Naive B cell (primary cell): ENCODE data around the gene NAV2. TPM values are rescaled to one million over a fixed set of nuclear protein-coding genes. Genes with fewer than 3 reads are reported as not detected.

Source experiments
- ATAC-seq, 2 donors: fragments of 150-1000 bp; cut with Tn5 transposase; 2 replicates each; pipeline ENCODE4 v1.10.0; 2021; ENCODE audit warnings: low read depth in 2 of 2, mild to moderate bottlenecking in 2 of 2, moderate library complexity in 2 of 2
- DNase-seq: peaks from one replicate; pipeline ENCODE4 v3.0.0; 2022
- H3K27ac Mint-ChIP-seq, 6 donors: one replicate each; pipeline ENCODE4 v1.8.0; 2020 to 2022; ENCODE audit warnings: mild to moderate bottlenecking in 6 of 6, mixed read lengths in 6 of 6, moderate library complexity in 5 of 6, inconsistent platforms in 2 of 6
- H3K27me3 Mint-ChIP-seq, 3 donors: one replicate each; pipeline ENCODE4 v1.8.0; 2021 to 2022; ENCODE audit warnings: mixed read lengths in 3 of 3, mild to moderate bottlenecking in 1 of 3
- H3K36me3 Mint-ChIP-seq, 2 donors: one replicate each; pipeline ENCODE4 v1.8.0; 2020 to 2022; ENCODE audit warnings: mixed read lengths in 2 of 2, inconsistent platforms in 1 of 2, mild to moderate bottlenecking in 1 of 2
- H3K4me1 Mint-ChIP-seq, 3 donors: one replicate each; pipeline ENCODE4 v1.8.0; 2020 to 2022; ENCODE audit warnings: mixed read lengths in 3 of 3, inconsistent platforms in 1 of 3, mild to moderate bottlenecking in 1 of 3, moderate library complexity in 1 of 3
- H3K4me3 Mint-ChIP-seq, 8 donors: one replicate each; pipeline ENCODE4 v1.8.0; 2020 to 2022; ENCODE audit warnings: mild to moderate bottlenecking in 8 of 8, mixed read lengths in 8 of 8, moderate library complexity in 8 of 8, inconsistent platforms in 2 of 8
- H3K9me3 Mint-ChIP-seq, 7 donors: one replicate each; pipeline ENCODE4 v1.8.0; 2020 to 2022; ENCODE audit warnings: mixed read lengths in 7 of 7, mild to moderate bottlenecking in 5 of 7, inconsistent platforms in 2 of 7, moderate library complexity in 1 of 7
- polyA plus RNA-seq, 6 donors: library from polyadenylated mRNA; unstranded; fragments of 300-500 nt; fragmentation: Illumina TruSeq; gene quantifications; one replicate each; pipeline ENCODE4 v1.2.3, GENCODE V29; 2021; ENCODE audit warnings: low read depth in 6 of 6

Gene NAV2
- polyA plus RNA-seq, 6 donors from 2014 or later, result 0.90 to 3.2 (median 0.94) TPM; not detected in 3

DNA sequence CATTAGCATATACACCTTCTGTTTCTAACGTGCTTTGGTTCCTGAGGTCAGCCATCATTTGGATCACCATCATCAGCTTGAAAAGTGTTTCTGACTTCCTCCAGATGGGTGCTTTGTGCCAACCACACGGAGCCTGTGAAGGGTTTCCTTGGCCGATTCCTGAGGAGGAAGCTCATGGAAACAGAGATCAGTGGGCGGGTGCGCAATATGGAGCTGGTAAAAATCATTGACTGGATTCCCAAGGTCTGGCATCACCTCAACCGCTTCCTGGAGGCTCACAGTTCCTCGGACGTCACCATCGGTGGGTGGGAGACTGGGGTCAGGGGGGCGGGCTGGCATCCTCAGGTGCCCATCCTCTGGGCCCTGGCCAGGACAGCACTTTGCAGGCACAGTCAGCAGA lies 392.8 kb downstream of the NAV2 start:
- no peak overlapping the region for H3K4me3 Mint-ChIP-seq
- H3K4me1 Mint-ChIP-seq, result peaks cover 0 to under 1% (median 0%) of the 10 kb centered on the region in 3 donors
- DNase-seq, result no peak
- H3K36me3 Mint-ChIP-seq, result no peaks in the 10 kb centered on the region
- no peaks in the 10 kb centered on the region for H3K9me3 Mint-ChIP-seq
- H3K27ac Mint-ChIP-seq, result no peak overlapping the region
- no peak for ATAC-seq
- H3K27me3 Mint-ChIP-seq, result peaks cover 0 to 15% (median 8%) of the 10 kb centered on the region in 3 donors

DNA sequence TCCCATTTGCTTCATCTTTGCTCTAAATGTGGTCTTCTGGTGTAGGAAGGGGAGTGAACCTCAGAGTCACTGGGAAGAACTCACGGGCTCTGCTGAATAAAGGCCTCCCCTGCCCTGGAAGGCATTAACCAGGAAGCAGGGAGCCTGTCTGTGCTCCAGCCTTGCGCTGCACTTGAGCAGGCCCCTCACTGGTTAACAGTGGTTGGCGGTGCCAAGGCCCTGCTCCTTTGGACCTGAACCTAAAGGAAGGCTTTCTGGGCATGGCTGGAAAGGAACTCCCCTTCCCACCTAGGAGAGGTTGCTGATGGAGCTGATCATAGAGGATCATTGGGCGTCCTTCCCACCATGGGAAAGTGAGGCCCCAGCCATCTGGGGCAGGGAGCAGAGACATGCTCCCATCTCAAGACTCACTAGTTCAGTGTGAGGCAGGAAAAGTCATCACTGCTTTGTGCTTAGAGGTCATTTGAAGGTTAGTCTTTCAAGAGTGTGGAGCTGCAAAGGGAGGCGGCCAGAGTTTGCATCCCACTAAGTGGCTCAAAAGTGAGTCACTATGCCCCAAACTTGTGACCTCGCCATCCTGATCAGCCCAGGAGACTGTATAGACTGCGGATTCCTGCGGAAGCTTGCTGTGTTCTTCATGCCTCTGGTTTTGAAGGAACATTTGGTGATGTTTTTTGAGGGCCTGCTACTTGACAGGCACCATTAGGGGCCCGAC lies 397.3 kb downstream of the NAV2 start:
- DNase-seq, result no peak
- H3K9me3 Mint-ChIP-seq, result no peaks in the 10 kb centered on the region
- H3K27me3 Mint-ChIP-seq, result peaks cover 0 to 11% (median 7%) of the 10 kb centered on the region in 3 donors
- H3K36me3 Mint-ChIP-seq, result no peaks in the 10 kb centered on the region
- no peak for ATAC-seq
- no peak overlapping the region for H3K4me3 Mint-ChIP-seq
- H3K4me1 Mint-ChIP-seq, result peaks cover 5 to 6% (median 5%) of the 10 kb centered on the region in 3 donors
- peak overlapping the region in 1 of 6 donors; percentile 4 for H3K27ac Mint-ChIP-seq

- peaks cover 0 to 8% (median 4%) of the 10 kb centered on the region in 3 donors for H3K27me3 Mint-ChIP-seq
- H3K4me1 Mint-ChIP-seq, result peaks cover 5 to 6% (median 5%) of the 10 kb centered on the region in 3 donors
- H3K36me3 Mint-ChIP-seq, result no peaks in the 10 kb centered on the region
- DNase-seq, result peak; percentile 35
- H3K4me3 Mint-ChIP-seq, result no peak overlapping the region
- peak; percentile 51 to 85 for ATAC-seq
- H3K9me3 Mint-ChIP-seq, result no peaks in the 10 kb centered on the region
- H3K27ac Mint-ChIP-seq, result no peak overlapping the region
Measured at GRCh38 chr11:20110908-20111669, 398.5 kb downstream of the NAV2 start.

GRCh38 chr11:20111871-20112270 lies 399.2 kb downstream of the NAV2 start:
- Mint-ChIP-seq H3K4me3 (no peak overlapping the region), H3K27me3 (peaks cover 0 to 8% (median 4%) of the 10 kb centered on the region in 3 donors), H3K4me1 (peaks cover 5 to 6% (median 5%) of the 10 kb centered on the region in 3 donors), H3K36me3 (no peaks in the 10 kb centered on the region), H3K27ac (no peak overlapping the region), H3K9me3 (no peaks in the 10 kb centered on the region)
- no peak for ATAC-seq
- no peak for DNase-seq

DNA sequence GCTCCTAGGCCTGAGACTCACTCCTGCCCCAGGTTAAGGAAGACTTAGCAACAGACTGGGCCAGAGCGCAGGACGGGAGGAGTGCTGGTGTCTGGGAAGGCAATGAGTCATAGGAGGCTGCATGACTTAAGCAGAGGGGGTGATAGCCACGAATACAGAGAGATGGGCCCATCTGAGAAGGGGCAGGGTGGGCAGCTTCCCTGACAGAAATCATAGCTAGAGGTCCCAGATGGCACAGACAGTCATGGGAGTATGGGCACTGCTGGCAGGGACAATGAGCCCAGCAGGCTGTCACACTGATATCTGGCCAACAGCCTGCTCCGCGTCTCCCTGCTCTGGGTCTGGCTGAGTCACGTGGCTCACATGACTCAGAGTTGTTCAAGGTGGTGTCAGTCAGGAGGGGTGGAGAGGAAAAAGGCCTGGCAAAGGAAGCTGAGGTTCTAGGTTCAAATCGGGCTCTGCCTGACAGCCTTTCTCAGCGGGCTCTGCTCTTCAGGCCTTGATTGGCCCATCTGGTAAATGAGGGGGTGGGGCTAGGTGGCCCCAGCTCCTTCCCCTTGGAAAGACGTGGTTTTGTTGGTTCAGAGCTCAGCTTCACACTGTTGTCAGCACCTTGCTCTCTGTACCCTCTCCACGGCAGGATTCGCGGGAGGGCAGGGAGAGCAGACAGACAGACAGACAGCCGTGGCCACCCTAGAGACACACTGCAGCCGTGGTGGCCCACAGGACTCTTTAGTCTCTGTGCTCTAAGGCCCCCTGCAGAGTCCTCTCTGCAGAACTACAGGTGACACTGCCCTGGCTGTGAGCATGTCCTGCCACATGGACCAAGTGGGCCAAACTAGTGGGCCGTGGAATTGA lies 399.9 kb downstream of the NAV2 start:
- DNase-seq, result no peak
- peak overlapping the region in 1 of 8 donors; percentile 44 for H3K4me3 Mint-ChIP-seq
- ATAC-seq, result no peak
- H3K4me1 Mint-ChIP-seq, result peaks cover 5 to 6% (median 5%) of the 10 kb centered on the region in 3 donors
- no peaks in the 10 kb centered on the region for H3K36me3 Mint-ChIP-seq
- H3K9me3 Mint-ChIP-seq, result no peaks in the 10 kb centered on the region
- peak overlapping the region in 1 of 6 donors; percentile 24 for H3K27ac Mint-ChIP-seq
- peaks cover 0 to 8% (median 4%) of the 10 kb centered on the region in 3 donors for H3K27me3 Mint-ChIP-seq

GRCh38 chr11:20113149-20113438 lies 400.5 kb downstream of the NAV2 start:
- ATAC-seq, result peak in 1 of 2 donors; percentile 42
- H3K4me1 Mint-ChIP-seq, result peaks cover 5 to 6% (median 5%) of the 10 kb centered on the region in 3 donors
- H3K36me3 Mint-ChIP-seq, result peaks cover 0 to under 1% of the 10 kb centered on the region in 2 donors
- DNase-seq, result no peak
- H3K4me3 Mint-ChIP-seq, result no peak overlapping the region
- no peaks in the 10 kb centered on the region for H3K9me3 Mint-ChIP-seq
- peak overlapping the region in 1 of 6 donors; percentile 24 for H3K27ac Mint-ChIP-seq
- peaks cover 1 to 8% (median 7%) of the 10 kb centered on the region in 3 donors for H3K27me3 Mint-ChIP-seq

DNA sequence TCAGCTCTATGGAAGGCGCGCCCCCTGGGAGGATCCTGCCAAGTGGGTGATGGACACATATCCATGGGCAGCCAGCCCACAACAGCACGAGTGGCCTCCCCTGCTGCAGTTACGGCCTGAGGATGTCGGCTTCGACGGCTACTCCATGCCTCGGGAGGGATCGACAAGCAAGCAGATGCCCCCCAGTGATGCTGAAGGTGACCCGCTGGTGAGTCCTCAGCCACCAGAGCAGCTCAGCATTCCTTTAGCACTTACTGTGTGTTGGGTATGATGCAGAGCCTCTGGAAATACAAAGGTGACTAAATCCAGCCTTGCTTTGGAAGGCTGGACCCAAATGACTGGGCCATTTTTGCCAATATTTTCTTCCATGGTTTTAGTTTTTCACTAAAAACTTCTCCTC lies 402.0 kb downstream of the NAV2 start:
- Mint-ChIP-seq H3K4me3 (no peak overlapping the region), H3K27me3 (peaks cover 7 to 20% (median 13%) of the 10 kb centered on the region in 3 donors), H3K36me3 (peaks cover 0 to 15% of the 10 kb centered on the region in 2 donors), H3K9me3 (no peaks in the 10 kb centered on the region), H3K27ac (peak overlapping the region in 1 of 6 donors; percentile 53), H3K4me1 (peaks cover 5 to 6% (median 5%) of the 10 kb centered on the region in 3 donors)
- ATAC-seq (no peak), DNase-seq (no peak)

DNA sequence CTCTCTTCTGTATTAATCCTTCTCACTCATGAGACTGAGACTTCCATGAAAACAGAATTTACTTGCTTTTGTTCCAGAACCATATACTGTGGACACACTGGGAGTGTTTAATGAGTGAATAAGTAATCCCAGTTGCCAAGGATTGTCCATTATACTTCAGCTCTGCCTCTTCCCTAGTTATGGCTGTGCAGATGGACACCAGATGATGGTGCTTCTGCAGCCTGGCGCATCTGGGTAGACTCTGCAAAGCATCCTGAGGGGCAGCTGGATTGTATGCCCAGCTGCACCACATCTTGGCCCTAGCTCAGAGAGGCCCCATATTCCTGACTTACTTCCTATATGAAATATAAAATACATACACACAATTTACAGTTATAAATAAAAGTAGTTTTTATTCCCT lies 404.2 kb downstream of the NAV2 start:
- Mint-ChIP-seq H3K4me3 (no peak overlapping the region), H3K27ac (no peak overlapping the region), H3K9me3 (no peaks in the 10 kb centered on the region), H3K27me3 (peaks cover 13 to 21% (median 20%) of the 10 kb centered on the region in 3 donors), H3K36me3 (peaks cover 0 to 16% of the 10 kb centered on the region in 2 donors), H3K4me1 (peaks cover 5 to 6% (median 5%) of the 10 kb centered on the region in 3 donors)
- ATAC-seq, result no peak
- no peak for DNase-seq

DNA sequence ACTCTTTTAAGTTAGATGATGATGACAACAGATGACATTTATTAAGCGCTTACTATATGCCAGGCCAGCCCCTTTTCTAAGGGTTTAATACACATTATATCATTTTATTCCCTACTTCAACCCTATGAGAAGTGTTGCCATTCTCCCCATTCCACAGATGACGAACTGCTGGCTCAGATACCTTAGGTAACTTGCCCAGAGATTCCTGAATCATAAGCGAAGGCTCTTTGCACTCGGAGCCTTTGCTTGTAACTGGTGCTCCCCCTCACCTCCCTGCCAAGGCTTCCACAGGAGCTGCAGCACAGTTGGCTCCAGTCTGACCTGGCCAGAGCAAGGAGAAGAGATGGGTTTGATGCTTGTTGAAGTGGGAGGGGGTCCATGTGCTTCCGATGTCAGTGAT lies 404.7 kb downstream of the NAV2 start:
- peaks cover 2 to 6% (median 5%) of the 10 kb centered on the region in 3 donors for H3K4me1 Mint-ChIP-seq
- no peak overlapping the region for H3K27ac Mint-ChIP-seq
- peaks cover 13 to 21% (median 17%) of the 10 kb centered on the region in 3 donors for H3K27me3 Mint-ChIP-seq
- no peak for ATAC-seq
- H3K36me3 Mint-ChIP-seq, result peaks cover 0 to 16% of the 10 kb centered on the region in 2 donors
- no peaks in the 10 kb centered on the region for H3K9me3 Mint-ChIP-seq
- peak overlapping the region in 1 of 8 donors; percentile 18 for H3K4me3 Mint-ChIP-seq
- DNase-seq, result no peak

DNA sequence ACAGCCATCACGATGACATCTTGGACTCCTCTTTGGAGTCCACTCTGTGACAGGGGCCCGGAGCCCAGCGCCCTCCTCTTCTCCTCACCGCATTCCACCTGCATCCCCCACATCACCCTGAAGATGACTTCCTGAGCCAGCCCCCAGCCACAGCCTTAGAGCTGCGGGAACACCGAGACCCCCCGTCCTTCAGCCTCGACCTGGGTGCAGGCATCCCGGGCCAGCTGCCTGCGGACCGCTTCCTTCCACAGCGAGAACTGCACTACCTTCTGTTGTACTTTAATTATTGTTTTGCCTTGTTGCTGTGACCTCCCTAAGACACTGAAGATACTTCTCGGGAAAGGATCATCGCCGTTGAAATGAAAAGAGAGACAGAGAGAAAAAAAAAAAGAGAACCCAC lies 405.6 kb downstream of the NAV2 start:
- Mint-ChIP-seq H3K9me3 (no peaks in the 10 kb centered on the region), H3K27me3 (peaks cover 13 to 21% (median 14%) of the 10 kb centered on the region in 3 donors), H3K27ac (peak overlapping the region in 1 of 6 donors; percentile 22), H3K4me3 (no peak overlapping the region), H3K4me1 (peaks cover 0 to 2% (median 2%) of the 10 kb centered on the region in 3 donors), H3K36me3 (peaks cover 0 to 16% of the 10 kb centered on the region in 2 donors)
- ATAC-seq, result no peak
- no peak for DNase-seq

DNA sequence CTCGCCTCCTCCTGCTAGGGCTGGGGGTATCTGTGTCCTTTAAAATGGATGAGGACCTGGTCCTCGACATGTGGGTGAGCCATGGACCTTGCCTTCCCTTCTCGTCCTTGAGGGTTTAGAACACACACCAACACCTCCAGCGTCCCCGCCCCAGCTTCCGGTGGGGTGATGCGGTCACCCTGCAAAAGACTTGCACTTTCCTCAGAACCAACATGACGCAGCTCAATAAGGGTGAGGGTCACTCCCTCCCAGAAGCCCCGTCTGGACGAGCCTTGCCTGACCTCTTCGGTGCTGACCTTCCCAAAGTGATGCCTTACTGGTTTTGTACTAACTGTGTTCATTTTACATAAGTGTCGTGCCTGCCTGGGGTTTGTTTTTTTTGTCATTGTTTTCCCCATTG lies 406.7 kb downstream of the NAV2 start:
- H3K4me3 Mint-ChIP-seq, result no peak overlapping the region
- no peaks in the 10 kb centered on the region for H3K9me3 Mint-ChIP-seq
- DNase-seq (no peak), ATAC-seq (no peak)
- H3K4me1 Mint-ChIP-seq, result no peaks in the 10 kb centered on the region
- no peak overlapping the region for H3K27ac Mint-ChIP-seq
- peaks cover 0 to 16% of the 10 kb centered on the region in 2 donors for H3K36me3 Mint-ChIP-seq
- peaks cover 14 to 21% (median 17%) of the 10 kb centered on the region in 3 donors for H3K27me3 Mint-ChIP-seq

- peaks cover 14 to 21% (median 19%) of the 10 kb centered on the region in 3 donors for H3K27me3 Mint-ChIP-seq
- no peak overlapping the region for H3K27ac Mint-ChIP-seq
- DNase-seq, result no peak
- no peak overlapping the region for H3K4me3 Mint-ChIP-seq
- H3K4me1 Mint-ChIP-seq, result no peaks in the 10 kb centered on the region
- H3K9me3 Mint-ChIP-seq, result no peaks in the 10 kb centered on the region
- no peak for ATAC-seq
- peaks cover 0 to 16% of the 10 kb centered on the region in 2 donors for H3K36me3 Mint-ChIP-seq
Measured at GRCh38 chr11:20120134-20120925, 407.7 kb downstream of the NAV2 start.
